Retinal pigment epithelial cell (primary cell): ENCODE measurements around the gene USP36.

ENCODE experiments used
- DNase-seq: peaks from one replicate; pipeline ENCODE4 v3.0.0-alpha.2; 2010; ENCODE audit warnings: low read depth
- H3K4me3 ChIP-seq: 2 replicates; pipeline ENCODE4 v1.5.1; 2011; ENCODE audit warnings: mild to moderate bottlenecking, low read length, control low read depth, moderate library complexity
- TF ChIP-seq, protein P1 (sequence below): conservative IDR thresholded peaks from 2 replicates; pipeline ENCODE4 v1.5.1; 2011; ENCODE audit warnings: low read depth, low read length, control low read depth, inconsistent platforms

USP36 gene

DNA sequence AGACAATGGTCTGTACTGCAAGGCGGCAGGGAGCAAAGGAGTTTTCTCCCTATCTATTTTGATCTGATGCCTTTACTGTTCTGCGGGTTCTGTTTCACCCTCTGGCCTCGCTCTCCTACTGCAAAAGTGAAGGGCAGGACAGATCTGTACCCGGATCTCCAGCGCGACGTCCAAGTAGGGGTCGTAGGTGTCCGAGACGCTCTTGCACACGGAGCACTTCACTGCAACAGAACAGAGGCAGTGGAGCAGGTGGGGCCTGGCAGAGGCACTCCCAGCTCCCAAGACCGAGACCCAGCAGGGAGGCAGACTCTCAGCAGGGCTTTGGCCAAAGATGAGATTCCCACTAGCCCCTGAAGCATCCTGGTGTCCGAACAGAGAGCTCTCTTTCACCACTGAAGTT, 19.8 kb downstream of the USP36 start:
- DNase-seq: no peak
- H3K4me3 ChIP-seq: no peak overlapping the region
- TF ChIP-seq, protein P1, sequence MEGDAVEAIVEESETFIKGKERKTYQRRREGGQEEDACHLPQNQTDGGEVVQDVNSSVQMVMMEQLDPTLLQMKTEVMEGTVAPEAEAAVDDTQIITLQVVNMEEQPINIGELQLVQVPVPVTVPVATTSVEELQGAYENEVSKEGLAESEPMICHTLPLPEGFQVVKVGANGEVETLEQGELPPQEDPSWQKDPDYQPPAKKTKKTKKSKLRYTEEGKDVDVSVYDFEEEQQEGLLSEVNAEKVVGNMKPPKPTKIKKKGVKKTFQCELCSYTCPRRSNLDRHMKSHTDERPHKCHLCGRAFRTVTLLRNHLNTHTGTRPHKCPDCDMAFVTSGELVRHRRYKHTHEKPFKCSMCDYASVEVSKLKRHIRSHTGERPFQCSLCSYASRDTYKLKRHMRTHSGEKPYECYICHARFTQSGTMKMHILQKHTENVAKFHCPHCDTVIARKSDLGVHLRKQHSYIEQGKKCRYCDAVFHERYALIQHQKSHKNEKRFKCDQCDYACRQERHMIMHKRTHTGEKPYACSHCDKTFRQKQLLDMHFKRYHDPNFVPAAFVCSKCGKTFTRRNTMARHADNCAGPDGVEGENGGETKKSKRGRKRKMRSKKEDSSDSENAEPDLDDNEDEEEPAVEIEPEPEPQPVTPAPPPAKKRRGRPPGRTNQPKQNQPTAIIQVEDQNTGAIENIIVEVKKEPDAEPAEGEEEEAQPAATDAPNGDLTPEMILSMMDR: no peak

- TF ChIP-seq, protein P1: no peak
- no peak overlapping the region for H3K4me3 ChIP-seq
- DNase-seq: no peak
Measured at GRCh38 chr17:78819806-78820792, 20.5 kb downstream of the USP36 start.

DNA sequence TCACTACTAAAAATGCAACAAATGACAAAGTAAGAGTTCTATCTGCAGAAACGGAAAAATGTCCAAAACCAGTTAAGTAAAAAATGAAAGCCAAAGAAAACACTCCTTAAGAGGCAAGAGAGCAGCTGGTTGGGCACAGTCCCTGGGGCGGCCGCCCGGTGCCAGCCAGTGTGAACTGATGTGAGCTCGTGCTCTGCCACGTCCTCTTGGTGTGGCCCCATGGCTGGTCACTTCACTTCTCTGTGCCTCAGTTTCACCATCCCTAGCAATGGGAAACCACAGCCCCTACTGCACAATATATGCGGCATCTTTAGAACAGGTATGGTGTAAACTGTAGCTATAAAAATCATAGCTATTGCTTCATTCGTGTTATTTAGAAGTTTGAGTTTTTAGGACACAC, 21.2 kb downstream of the USP36 start:
- H3K4me3 ChIP-seq: no peak overlapping the region
- TF ChIP-seq, protein P1: no peak
- DNase-seq: no peak

DNA sequence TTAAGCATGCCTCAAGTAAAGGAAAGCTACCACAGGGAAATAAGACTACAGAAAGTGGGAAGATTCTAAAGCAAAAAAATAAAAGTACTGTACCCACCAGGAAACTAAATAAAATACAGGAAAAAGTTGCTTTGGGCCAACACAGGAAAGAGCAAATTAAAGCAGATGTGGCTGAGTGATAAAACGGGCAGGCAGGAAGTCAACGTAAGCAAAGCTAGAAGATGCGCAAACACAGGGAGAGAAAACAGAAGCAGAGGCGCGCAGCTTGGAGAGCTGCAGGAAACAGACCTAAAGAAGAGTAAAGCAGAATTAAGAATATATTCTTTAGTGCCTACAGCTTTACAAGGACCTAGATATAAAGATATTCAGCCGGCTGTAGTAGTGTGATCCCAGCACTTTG, 21.7 kb downstream of the USP36 start:
- TF ChIP-seq, protein P1: no peak
- DNase-seq: no peak
- H3K4me3 ChIP-seq: no peak overlapping the region

- TF ChIP-seq, protein P1: no peak
- DNase-seq: no peak
- H3K4me3 ChIP-seq: no peak overlapping the region
Measured at GRCh38 chr17:78818152-78818846, 22.3 kb downstream of the USP36 start.

- no peak for DNase-seq
- H3K4me3 ChIP-seq: no peak overlapping the region
- TF ChIP-seq, protein P1: no peak
Measured at GRCh38 chr17:78817123-78817522, 23.5 kb downstream of the USP36 start.
